HG03571 (cell line): ENCODE results near the gene PRXL2B.
"Not testable (repeated sequence)": the region's sequence is repeated elsewhere in the genome, so short reads cannot be mapped to it uniquely, and the experiment has no call there.

ENCODE experiments used
- ATAC-seq: cut with Tn5 transposase; IDR thresholded peaks from one replicate; pipeline ENCODE4 v1.9.1; 2021; ENCODE audit not compliant: unreplicated experiment

PRXL2B gene

GRCh38 chr1:2550309-2550861 is 36.2 kb upstream of the PRXL2B start:
- not testable (repeated sequence) for ATAC-seq

GRCh38 chr1:2551544-2551943 is 35.0 kb upstream of the PRXL2B start:
- not testable (repeated sequence) for ATAC-seq

- no peak for ATAC-seq
These were observed 34.4 kb upstream of the PRXL2B start for GRCh38 chr1:2552189-2552588.

- ATAC-seq = not testable (repeated sequence)
These were observed 33.5 kb upstream of the PRXL2B start for GRCh38 chr1:2553076-2553475.

- no peak for ATAC-seq
These were observed 32.5 kb upstream of the PRXL2B start for GRCh38 chr1:2553871-2554620.

- ATAC-seq = no peak
These were observed 31.8 kb upstream of the PRXL2B start for GRCh38 chr1:2554621-2555387.

- peak; percentile 33 for ATAC-seq
These were observed 30.8 kb upstream of the PRXL2B start for GRCh38 chr1:2555634-2556276.

- ATAC-seq = peak; percentile 22
These were observed 30.3 kb upstream of the PRXL2B start, which contains the start of gene TNFRSF14 for GRCh38 chr1:2556277-2556677. TNFRSF14 (plus strand) TSS chr1:2556371; CDS start chr1:2556665, 294 bp downstream.

GRCh38 chr1:2556678-2557481 is 29.7 kb upstream of the PRXL2B start:
- peak; percentile 27 for ATAC-seq

GRCh38 chr1:2557482-2558400 is 28.8 kb upstream of the PRXL2B start:
- no peak for ATAC-seq

GRCh38 chr1:2558420-2558819 is 28.2 kb upstream of the PRXL2B start:
- ATAC-seq = no peak

GRCh38 chr1:2558861-2559260 is 27.7 kb upstream of the PRXL2B start:
- no peak for ATAC-seq

- no peak for ATAC-seq
These were observed 26.9 kb upstream of the PRXL2B start for GRCh38 chr1:2559509-2560298.

GRCh38 chr1:2560299-2561073 is 26.1 kb upstream of the PRXL2B start:
- ATAC-seq = no peak

GRCh38 chr1:2561446-2561845 is 25.1 kb upstream of the PRXL2B start:
- ATAC-seq = no peak

GRCh38 chr1:2561898-2562895 is 24.4 kb upstream of the PRXL2B start:
- ATAC-seq = no peak

GRCh38 chr1:2563205-2563604 is 23.4 kb upstream of the PRXL2B start:
- ATAC-seq = no peak
